Esophagus muscularis mucosa (tissue), 3 donors: ENCODE data around the gene HOXD8.

Experiments
- CTCF ChIP-seq, 3 experiments: fragments of 200-600 bp in 2 of 3; fragments of 450-650 bp in 1 of 3; sonication (generic) in 2 of 3; IDR thresholded peaks; one replicate each; pipeline ENCODE4 v1.5.1; 2017 to 2019; ENCODE audit warnings: antibody characterized with exemption in 3 of 3, mild to moderate bottlenecking in 2 of 3, moderate library complexity in 1 of 3
- POLR2A ChIP-seq: fragments of 450-650 bp; IDR thresholded peaks from one replicate; pipeline ENCODE4 v1.6.1; 2017; ENCODE audit warnings: antibody characterized with exemption, moderate library complexity, mild to moderate bottlenecking, low read depth

- TF ChIP-seq CTCF (IDR thresholded peaks at IDR 0.05): no peak
- TF ChIP-seq POLR2A: no peak
Measured at GRCh38 chr2:176147800-176148496, 18.4 kb downstream of the HOXD8 start.
